HepG2 (cell line): ENCODE measurements around the gene C1QTNF12. TPM values are rescaled to one million over a fixed set of nuclear protein-coding genes. Genes with fewer than 3 reads are reported as not detected.

ENCODE experiments used
- ATF7-NPFF ChIP-seq: sonication (generic); formaldehyde crosslinking; IDR thresholded peaks from 2 replicates; pipeline ENCODE4 v1.8.1; 2023; ENCODE audit warnings: mild to moderate bottlenecking, low read depth, missing genetic modification reagents, moderate library complexity
- EED ChIP-seq: sonication (generic); formaldehyde crosslinking; IDR thresholded peaks from 2 replicates; pipeline ENCODE4 v1.5.0; 2020; ENCODE audit warnings: mild to moderate bottlenecking, missing genetic modification reagents
- KDM2A ChIP-seq: sonication (generic); formaldehyde crosslinking; IDR thresholded peaks from 2 replicates; pipeline ENCODE4 v1.4.0; 2020; ENCODE audit warnings: low read depth, missing genetic modification reagents, borderline replicate concordance
- MED1 ChIP-seq: sonication (generic); formaldehyde crosslinking; IDR thresholded peaks from 2 replicates; pipeline ENCODE4 v1.4.0; 2020; ENCODE audit warnings: missing genetic modification reagents
- MYC ChIP-seq: sonication (generic); formaldehyde crosslinking; IDR thresholded peaks from 2 replicates; pipeline ENCODE4 v1.9.0; 2021; ENCODE audit warnings: missing genetic modification reagents, borderline replicate concordance
- NONO ChIP-seq, 2 experiments: fragments of 450-650 bp in 1 of 2; sonication (generic) in 1 of 2; formaldehyde crosslinking in 1 of 2; IDR thresholded peaks in 1 of 2; conservative IDR thresholded peaks in 1 of 2; 2 replicates each; pipeline versions ENCODE4 v1.6.1 to v1.8.0; 2017 to 2022; ENCODE audit warnings: mild to moderate bottlenecking in 1 of 2, missing genetic modification reagents in 1 of 2, moderate library complexity in 1 of 2
- NR2C2 ChIP-seq: sonication (generic); formaldehyde crosslinking; IDR thresholded peaks from 2 replicates; pipeline ENCODE4 v1.4.0; 2020; ENCODE audit warnings: missing genetic modification reagents, mild to moderate bottlenecking, moderate library complexity, borderline replicate concordance
- SKI ChIP-seq: fragments of 450-650 bp; IDR thresholded peaks from one replicate; pipeline ENCODE4 v1.6.1; 2018; ENCODE audit warnings: mild to moderate bottlenecking; ENCODE audit not compliant: partially characterized antibody
- SMAD3 ChIP-seq: sonication (generic); formaldehyde crosslinking; IDR thresholded peaks from 2 replicates; pipeline ENCODE4 v1.4.0; 2020; ENCODE audit warnings: missing genetic modification reagents
- SOX5 ChIP-seq: IDR thresholded peaks from 2 replicates; pipeline ENCODE4 v1.6.1; 2016; ENCODE audit warnings: borderline replicate concordance
- TARDBP ChIP-seq: sonication (generic); formaldehyde crosslinking; IDR thresholded peaks from 2 replicates; pipeline ENCODE4 v1.8.0; 2022; ENCODE audit warnings: mild to moderate bottlenecking, missing genetic modification reagents
- ZEB1 ChIP-seq: IDR thresholded peaks from 2 replicates; pipeline ENCODE4 v1.6.1; 2012; ENCODE audit warnings: mild to moderate bottlenecking, low read depth, inconsistent platforms; ENCODE audit not compliant: insufficient replicate concordance
- ZNF17 ChIP-seq: sonication (generic); formaldehyde crosslinking; IDR thresholded peaks from 2 replicates; pipeline ENCODE4 v1.5.0; 2020; ENCODE audit warnings: mild to moderate bottlenecking, missing genetic modification reagents
- ZNF773 ChIP-seq: sonication (generic); formaldehyde crosslinking; IDR thresholded peaks from 2 replicates; pipeline ENCODE4 v1.4.0; 2020; ENCODE audit warnings: missing genetic modification reagents, borderline replicate concordance
- polyA plus RNA-seq, 8 experiments: library from polyadenylated mRNA; depleted of rRNA in 3 of 8; stranded (reverse) in 7 of 8; unstranded in 1 of 8; fragments of >200 nt; fragmentation: Illumina TruSeq in 4 of 8; extraction: Trizol in 4 of 8; gene quantifications; 2 replicates each; pipeline versions ENCODE4 v1.2.1 to v1.2.3, GENCODE V29; 2011 to 2016; ENCODE audit warnings: low read depth in 4 of 8, missing spikeins in 1 of 8, mixed read lengths in 1 of 8; ENCODE audit not compliant: insufficient read depth in 1 of 8
- total RNA-seq, 5 experiments: library from RNA; depleted of rRNA; stranded (reverse); fragments of >200 nt; fragmentation: Illumina TruSeq; extraction: Trizol; gene quantifications; 2 replicates each; pipeline ENCODE4 v1.2.3, GENCODE V29; 2016; ENCODE audit warnings: low read depth in 1 of 5
- TF ChIP-seq, protein P1 (sequence below): sonication (generic); formaldehyde crosslinking; IDR thresholded peaks from 2 replicates; pipeline ENCODE4 v1.4.0; 2020; ENCODE audit warnings: mild to moderate bottlenecking, missing genetic modification reagents, borderline replicate concordance
- TF ChIP-seq, protein P2 (sequence below): sonication (generic); formaldehyde crosslinking; IDR thresholded peaks from 2 replicates; pipeline ENCODE4 v1.8.0; 2022; ENCODE audit warnings: missing genetic modification reagents, mild to moderate bottlenecking, borderline replicate concordance

The C1QTNF12 gene
- total and polyA plus RNA-seq, 2 of the 13 experiments (the other 11 are each of a cell fraction or from before 2014, with no cell fraction given): 0.18 to 0.64 TPM

DNA sequence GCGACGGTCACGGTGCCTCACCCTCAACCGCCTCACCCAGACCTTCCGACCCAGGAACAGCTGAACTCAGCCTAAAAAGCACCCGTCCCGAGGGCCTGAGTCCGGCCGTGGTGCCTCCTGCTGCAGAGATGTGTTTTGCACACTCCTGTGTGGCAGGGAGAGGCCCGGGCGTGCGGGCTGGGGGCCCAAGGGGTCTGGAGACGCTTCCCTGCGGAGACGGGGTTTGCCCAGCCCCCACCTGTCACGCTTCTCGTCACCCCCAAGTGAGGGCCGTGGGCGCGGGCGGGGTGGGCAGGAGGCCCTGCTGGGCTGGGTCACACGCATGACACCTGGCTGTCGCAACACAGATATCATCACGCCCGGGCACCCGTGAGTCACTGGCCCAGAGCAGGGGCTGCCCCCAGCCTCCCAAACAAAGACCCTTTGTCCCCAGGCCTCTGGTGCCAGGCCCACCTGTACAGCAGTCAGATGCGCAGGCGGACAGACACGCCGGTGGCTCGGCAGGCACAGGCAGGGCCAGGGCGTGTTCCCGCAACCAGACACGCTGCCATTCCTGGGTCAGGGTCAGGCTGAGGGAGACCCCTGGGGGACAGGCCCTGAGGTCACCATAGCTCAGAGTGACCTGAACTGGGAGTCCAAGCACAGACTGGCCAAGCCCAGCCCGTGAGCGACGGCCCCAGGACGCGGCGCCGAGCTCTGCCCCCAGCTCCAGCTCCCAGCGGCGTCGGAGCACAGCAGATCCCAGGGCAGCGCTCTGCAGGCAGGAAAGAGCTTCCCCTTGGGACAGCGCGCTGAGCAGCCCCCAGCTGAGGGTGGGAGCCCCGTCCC, 8.4 kb downstream of the C1QTNF12 start (continued):
- TF ChIP-seq, protein P1, sequence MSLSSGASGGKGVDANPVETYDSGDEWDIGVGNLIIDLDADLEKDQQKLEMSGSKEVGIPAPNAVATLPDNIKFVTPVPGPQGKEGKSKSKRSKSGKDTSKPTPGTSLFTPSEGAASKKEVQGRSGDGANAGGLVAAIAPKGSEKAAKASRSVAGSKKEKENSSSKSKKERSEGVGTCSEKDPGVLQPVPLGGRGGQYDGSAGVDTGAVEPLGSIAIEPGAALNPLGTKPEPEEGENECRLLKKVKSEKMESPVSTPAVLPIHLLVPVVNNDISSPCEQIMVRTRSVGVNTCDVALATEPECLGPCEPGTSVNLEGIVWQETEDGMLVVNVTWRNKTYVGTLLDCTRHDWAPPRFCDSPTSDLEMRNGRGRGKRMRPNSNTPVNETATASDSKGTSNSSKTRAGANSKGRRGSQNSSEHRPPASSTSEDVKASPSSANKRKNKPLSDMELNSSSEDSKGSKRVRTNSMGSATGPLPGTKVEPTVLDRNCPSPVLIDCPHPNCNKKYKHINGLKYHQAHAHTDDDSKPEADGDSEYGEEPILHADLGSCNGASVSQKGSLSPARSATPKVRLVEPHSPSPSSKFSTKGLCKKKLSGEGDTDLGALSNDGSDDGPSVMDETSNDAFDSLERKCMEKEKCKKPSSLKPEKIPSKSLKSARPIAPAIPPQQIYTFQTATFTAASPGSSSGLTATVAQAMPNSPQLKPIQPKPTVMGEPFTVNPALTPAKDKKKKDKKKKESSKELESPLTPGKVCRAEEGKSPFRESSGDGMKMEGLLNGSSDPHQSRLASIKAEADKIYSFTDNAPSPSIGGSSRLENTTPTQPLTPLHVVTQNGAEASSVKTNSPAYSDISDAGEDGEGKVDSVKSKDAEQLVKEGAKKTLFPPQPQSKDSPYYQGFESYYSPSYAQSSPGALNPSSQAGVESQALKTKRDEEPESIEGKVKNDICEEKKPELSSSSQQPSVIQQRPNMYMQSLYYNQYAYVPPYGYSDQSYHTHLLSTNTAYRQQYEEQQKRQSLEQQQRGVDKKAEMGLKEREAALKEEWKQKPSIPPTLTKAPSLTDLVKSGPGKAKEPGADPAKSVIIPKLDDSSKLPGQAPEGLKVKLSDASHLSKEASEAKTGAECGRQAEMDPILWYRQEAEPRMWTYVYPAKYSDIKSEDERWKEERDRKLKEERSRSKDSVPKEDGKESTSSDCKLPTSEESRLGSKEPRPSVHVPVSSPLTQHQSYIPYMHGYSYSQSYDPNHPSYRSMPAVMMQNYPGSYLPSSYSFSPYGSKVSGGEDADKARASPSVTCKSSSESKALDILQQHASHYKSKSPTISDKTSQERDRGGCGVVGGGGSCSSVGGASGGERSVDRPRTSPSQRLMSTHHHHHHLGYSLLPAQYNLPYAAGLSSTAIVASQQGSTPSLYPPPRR (CRISPR knock-in tag): peak; percentile 85; the same call in 1 of the 2 replicates
- TF ChIP-seq KDM2A (CRISPR knock-in tag) (peak; percentile 89), TARDBP (CRISPR knock-in tag) (no peak), SKI (peak; percentile 36), SOX5 (peak; percentile 91), NONO (IDR thresholded peaks at IDR 0.05) (no peak), NONO (CRISPR knock-in tag; conservative IDR thresholded peaks at IDR 0.05) (peak; percentile 73), NR2C2 (CRISPR knock-in tag) (peak; percentile 87), ATF7-NPFF (CRISPR knock-in tag) (peak; percentile 35; the same call in 1 of the 2 replicates), ZNF17 (CRISPR knock-in tag) (no peak), EED (CRISPR knock-in tag) (peak; percentile 38; the same call in 1 of the 2 replicates), ZEB1 (no peak), MED1 (CRISPR knock-in tag) (peak; percentile 71), SMAD3 (CRISPR knock-in tag) (peak; percentile 53; the same call in 1 of the 2 replicates), MYC (CRISPR knock-in tag) (peak; percentile 75; the same call in 1 of the 2 replicates), ZNF773 (CRISPR knock-in tag) (peak; percentile 52; the same call in 1 of the 2 replicates)
- TF ChIP-seq, protein P2, sequence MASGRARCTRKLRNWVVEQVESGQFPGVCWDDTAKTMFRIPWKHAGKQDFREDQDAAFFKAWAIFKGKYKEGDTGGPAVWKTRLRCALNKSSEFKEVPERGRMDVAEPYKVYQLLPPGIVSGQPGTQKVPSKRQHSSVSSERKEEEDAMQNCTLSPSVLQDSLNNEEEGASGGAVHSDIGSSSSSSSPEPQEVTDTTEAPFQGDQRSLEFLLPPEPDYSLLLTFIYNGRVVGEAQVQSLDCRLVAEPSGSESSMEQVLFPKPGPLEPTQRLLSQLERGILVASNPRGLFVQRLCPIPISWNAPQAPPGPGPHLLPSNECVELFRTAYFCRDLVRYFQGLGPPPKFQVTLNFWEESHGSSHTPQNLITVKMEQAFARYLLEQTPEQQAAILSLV (CRISPR knock-in tag): peak; percentile 91
